ENCODE measurements around the gene TDRD12.
"Not testable (repeated sequence)": the region's sequence is repeated elsewhere in the genome, so short reads cannot be mapped to it uniquely, and the experiment has no call there.

The TDRD12 gene

GRCh38 chr19:32743447-32743846 lies 23.9 kb downstream of the TDRD12 start:
- no peak overlapping the region for H3K4me3 ChIP-seq (ENCODE audit: low read depth in 1 of 2, low read length in 1 of 2)
- H3K27me3 ChIP-seq, result peaks cover 33% of the 10 kb centered on the region
- TF ChIP-seq, protein P1, sequence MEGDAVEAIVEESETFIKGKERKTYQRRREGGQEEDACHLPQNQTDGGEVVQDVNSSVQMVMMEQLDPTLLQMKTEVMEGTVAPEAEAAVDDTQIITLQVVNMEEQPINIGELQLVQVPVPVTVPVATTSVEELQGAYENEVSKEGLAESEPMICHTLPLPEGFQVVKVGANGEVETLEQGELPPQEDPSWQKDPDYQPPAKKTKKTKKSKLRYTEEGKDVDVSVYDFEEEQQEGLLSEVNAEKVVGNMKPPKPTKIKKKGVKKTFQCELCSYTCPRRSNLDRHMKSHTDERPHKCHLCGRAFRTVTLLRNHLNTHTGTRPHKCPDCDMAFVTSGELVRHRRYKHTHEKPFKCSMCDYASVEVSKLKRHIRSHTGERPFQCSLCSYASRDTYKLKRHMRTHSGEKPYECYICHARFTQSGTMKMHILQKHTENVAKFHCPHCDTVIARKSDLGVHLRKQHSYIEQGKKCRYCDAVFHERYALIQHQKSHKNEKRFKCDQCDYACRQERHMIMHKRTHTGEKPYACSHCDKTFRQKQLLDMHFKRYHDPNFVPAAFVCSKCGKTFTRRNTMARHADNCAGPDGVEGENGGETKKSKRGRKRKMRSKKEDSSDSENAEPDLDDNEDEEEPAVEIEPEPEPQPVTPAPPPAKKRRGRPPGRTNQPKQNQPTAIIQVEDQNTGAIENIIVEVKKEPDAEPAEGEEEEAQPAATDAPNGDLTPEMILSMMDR (IDR thresholded peaks at IDR 0.05), result no peak
- H3K27ac ChIP-seq, result no peak overlapping the region
- no peaks in the 10 kb centered on the region for H3K36me3 ChIP-seq
- no peaks in the 10 kb centered on the region for H3K9me3 ChIP-seq
- no peaks in the 10 kb centered on the region for H3K4me1 ChIP-seq (ENCODE audit: control insufficient read depth in 1 of 2, insufficient read depth in 1 of 2, low read depth in 1 of 2, low read length in 1 of 2)

- no peaks in the 10 kb centered on the region for H3K36me3 ChIP-seq
- TF ChIP-seq, protein P1 (IDR thresholded peaks at IDR 0.05), result no peak
Observed at GRCh38 chr19:32744555-32745325, 25.2 kb downstream of the TDRD12 start.

GRCh38 chr19:32745594-32746251 lies 26.2 kb downstream of the TDRD12 start:
- H3K9me3 ChIP-seq; H3K36me3 ChIP-seq; H3K4me1 ChIP-seq (ENCODE audit: control insufficient read depth in 1 of 2, insufficient read depth in 1 of 2, low read depth in 1 of 2, low read length in 1 of 2); H3K27ac ChIP-seq; H3K4me3 ChIP-seq (ENCODE audit: low read depth in 1 of 2, low read length in 1 of 2): not testable (repeated sequence)
- H3K27me3 ChIP-seq, result peaks cover 56% of the 10 kb centered on the region

More at GRCh38 chr19:32744555-32745325, 25.2 kb downstream of the TDRD12 start:
- peaks cover 46% of the 10 kb centered on the region for H3K27me3 ChIP-seq
- H3K4me3 ChIP-seq (ENCODE audit: low read depth in 1 of 2, low read length in 1 of 2), result no peak overlapping the region
- H3K9me3 ChIP-seq, result no peaks in the 10 kb centered on the region
- H3K27ac ChIP-seq, result no peak overlapping the region
- no peaks in the 10 kb centered on the region for H3K4me1 ChIP-seq (ENCODE audit: control insufficient read depth in 1 of 2, insufficient read depth in 1 of 2, low read depth in 1 of 2, low read length in 1 of 2)

GRCh38 chr19:32746631-32747196 lies 27.1 kb downstream of the TDRD12 start:
- not testable (repeated sequence) for H3K4me1 ChIP-seq (ENCODE audit: control insufficient read depth in 1 of 2, insufficient read depth in 1 of 2, low read depth in 1 of 2, low read length in 1 of 2); H3K4me3 ChIP-seq (ENCODE audit: low read depth in 1 of 2, low read length in 1 of 2); H3K9me3 ChIP-seq; H3K27ac ChIP-seq; H3K36me3 ChIP-seq
- peaks cover 61% of the 10 kb centered on the region for H3K27me3 ChIP-seq

- TF ChIP-seq, protein P1 (IDR thresholded peaks at IDR 0.05), result no peak
- Histone ChIP-seq H3K36me3 (no peaks in the 10 kb centered on the region), H3K4me1 (ENCODE audit: control insufficient read depth in 1 of 2, insufficient read depth in 1 of 2, low read depth in 1 of 2, low read length in 1 of 2) (no peaks in the 10 kb centered on the region), H3K4me3 (ENCODE audit: low read depth in 1 of 2, low read length in 1 of 2) (no peak overlapping the region), H3K27me3 (peaks cover 61% of the 10 kb centered on the region), H3K27ac (no peak overlapping the region), H3K9me3 (no peaks in the 10 kb centered on the region)
Observed at GRCh38 chr19:32748497-32748896, 28.9 kb downstream of the TDRD12 start.

- Histone ChIP-seq H3K4me1 (ENCODE audit: control insufficient read depth in 1 of 2, insufficient read depth in 1 of 2, low read depth in 1 of 2, low read length in 1 of 2) (no peaks in the 10 kb centered on the region), H3K27ac (no peak overlapping the region), H3K36me3 (no peaks in the 10 kb centered on the region), H3K9me3 (no peaks in the 10 kb centered on the region), H3K4me3 (ENCODE audit: low read depth in 1 of 2, low read length in 1 of 2) (no peak overlapping the region), H3K27me3 (peaks cover 61% of the 10 kb centered on the region)
- TF ChIP-seq, protein P1 (IDR thresholded peaks at IDR 0.05), result no peak
Observed at GRCh38 chr19:32748948-32749347, 29.4 kb downstream of the TDRD12 start.
